PC-9 (cell line): Measurements from ENCODE around the gene LGALS8.

Experiments used
- CTCF ChIP-seq: fragments of 200-600 bp; sonication (generic); conservative IDR thresholded peaks from 2 replicates; pipeline ENCODE4 v1.6.1; 2017; ENCODE audit warnings: mixed run types, antibody characterized with exemption, mild to moderate bottlenecking, moderate library complexity
- EZH2 ChIP-seq: fragments of 200-600 bp; sonication (generic); IDR thresholded peaks from 2 replicates; pipeline ENCODE4 v1.8.0; 2017; ENCODE audit warnings: antibody characterized with exemption, low read depth

DNA sequence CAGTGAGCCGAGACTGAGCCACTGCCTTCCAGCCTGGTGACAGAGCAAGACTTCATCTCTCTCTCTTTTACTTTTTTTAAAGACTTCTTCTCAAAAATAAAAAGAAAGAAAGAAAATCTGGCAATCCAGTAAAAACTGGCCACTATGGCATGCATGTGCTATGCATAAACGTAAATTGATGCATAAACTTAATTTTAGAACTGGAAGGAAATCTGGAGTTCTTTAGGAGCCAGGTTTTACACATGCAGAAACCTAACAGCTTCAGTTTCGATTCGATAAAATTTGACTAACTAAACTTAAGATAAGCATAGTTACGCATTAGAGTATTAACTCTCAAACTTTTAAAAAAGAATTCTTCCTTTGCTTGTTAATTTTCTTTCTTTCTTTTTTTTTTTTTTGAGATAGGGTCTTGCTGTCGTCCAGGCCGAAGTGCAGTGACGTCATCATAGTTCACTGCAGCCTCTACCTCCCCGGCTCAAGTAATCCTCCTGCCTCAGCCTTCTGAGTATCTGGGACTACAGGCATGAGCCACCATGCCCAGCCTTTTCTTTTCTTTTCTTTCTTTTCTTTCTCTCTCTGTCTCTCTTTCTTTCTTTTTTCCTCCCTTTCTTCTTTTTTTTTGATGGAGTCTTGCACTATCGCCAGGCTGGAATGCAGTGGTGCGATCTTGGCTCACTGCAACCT, 11.9 kb upstream of the LGALS8 start:
- TF ChIP-seq CTCF (no peak), EZH2 (no peak)
